ENCODE measurements around the gene EPC2.
A peak's percentile ranks its signal among the peaks of the same experiment; 100 is the strongest.
"Not testable (repeated sequence)": the region's sequence is repeated elsewhere in the genome, so short reads cannot be mapped to it uniquely, and the experiment has no call there.

The EPC2 gene

GRCh38 chr2:148770047-148770446, 125.5 kb downstream of the EPC2 start:
- no peak for TF ChIP-seq CTCF (conservative IDR thresholded peaks at IDR 0.05; ENCODE audit: low read depth, low read length)
- DNase-seq (ENCODE audit: low read depth): no peak
- H3K4me3 ChIP-seq (ENCODE audit: low read depth, low read length): no peak overlapping the region

- H3K4me3 ChIP-seq (ENCODE audit: low read depth, low read length): no peak overlapping the region
- no peak for TF ChIP-seq CTCF (conservative IDR thresholded peaks at IDR 0.05; ENCODE audit: low read depth, low read length)
- DNase-seq (ENCODE audit: low read depth): peak; percentile 13
Observed at GRCh38 chr2:148781544-148781943, 137.0 kb downstream of the EPC2 start.

- no peak overlapping the region for H3K4me3 ChIP-seq (ENCODE audit: low read depth, low read length)
- TF ChIP-seq CTCF (conservative IDR thresholded peaks at IDR 0.05; ENCODE audit: low read depth, low read length): no peak
- no peak for DNase-seq (ENCODE audit: low read depth)
Observed at GRCh38 chr2:148789059-148789458, 144.5 kb downstream of the EPC2 start.

GRCh38 chr2:148790172-148790571, 145.6 kb downstream of the EPC2 start:
- H3K4me3 ChIP-seq (ENCODE audit: low read depth, low read length); DNase-seq (ENCODE audit: low read depth): not testable (repeated sequence)

- TF ChIP-seq CTCF (conservative IDR thresholded peaks at IDR 0.05; ENCODE audit: low read depth, low read length): no peak
- no peak for DNase-seq (ENCODE audit: low read depth)
- no peak overlapping the region for H3K4me3 ChIP-seq (ENCODE audit: low read depth, low read length)
Observed at GRCh38 chr2:148794558-148794957, 150.0 kb downstream of the EPC2 start.

- no peak for DNase-seq (ENCODE audit: low read depth)
- no peak overlapping the region for H3K4me3 ChIP-seq (ENCODE audit: low read depth, low read length)
- no peak for TF ChIP-seq CTCF (conservative IDR thresholded peaks at IDR 0.05; ENCODE audit: low read depth, low read length)
Observed at GRCh38 chr2:148796735-148797512, 152.4 kb downstream of the EPC2 start.

- no peak for DNase-seq (ENCODE audit: low read depth)
- no peak overlapping the region for H3K4me3 ChIP-seq (ENCODE audit: low read depth, low read length)
- TF ChIP-seq CTCF (conservative IDR thresholded peaks at IDR 0.05; ENCODE audit: low read depth, low read length): no peak
Observed at GRCh38 chr2:148802448-148803220, 158.1 kb downstream of the EPC2 start.
